T-cell (primary cell): ENCODE data around the gene RNF11. TPM values are rescaled to one million over a fixed set of nuclear protein-coding genes. Genes with fewer than 3 reads are reported as not detected.

ENCODE experiments used
- ATAC-seq, 4 experiments: fragments of 200-7000 bp in 3 of 4; fragments of 150-1000 bp in 1 of 4; cut with Tn5 transposase; replicated peaks in 1 of 4; 1 replicate in 3 of 4; 2 replicates in 1 of 4; pipeline ENCODE4 v1.10.0; 2021; ENCODE audit warnings: moderate library complexity in 3 of 4, mild to moderate bottlenecking in 2 of 4, moderate number of reproducible peaks in 1 of 4
- CTCF ChIA-PET, 2 donors: fragments of 300-600 bp; sonication (Branson Sonifier 250); formaldehyde crosslinking; loops; one replicate each; lab custom pipeline; 2022; ENCODE audit warnings: antibody characterized with exemption in 2 of 2; lab: Charles Lee
- POLR2A ChIA-PET, 2 donors: fragments of 300-600 bp; sonication (Branson Sonifier 250); formaldehyde crosslinking; loops; one replicate each; lab custom pipeline; 2022; ENCODE audit warnings: antibody characterized with exemption in 2 of 2; lab: Charles Lee
- DNase-seq, 35 experiments: peaks; one replicate each; pipeline versions ENCODE4 v3.0.0 to v3.0.0-alpha.2; 2013 to 2023
- H3K27ac ChIP-seq: one replicate; pipeline ENCODE4 v1.5.1; 2013; ENCODE audit warnings: low read length
- H3K27me3 ChIP-seq, 2 experiments: replicated peaks in 1 of 2; 1 replicate in 1 of 2; 2 replicates in 1 of 2; pipeline versions ENCODE4 v1.6.1 to v1.7.0; 2013; ENCODE audit warnings: low read length in 1 of 2, mixed read lengths in 1 of 2; ENCODE audit not compliant: control insufficient read depth in 2 of 2, insufficient read depth in 2 of 2; ENCODE audit errors: extremely low read depth in 1 of 2
- H3K36me3 ChIP-seq, 2 donors: 1 replicate in 1 of 2; 2 replicates in 1 of 2; pipeline versions ENCODE4 v1.6.1 to v1.7.0; 2013; ENCODE audit warnings: low read length in 1 of 2; ENCODE audit not compliant: control insufficient read depth in 2 of 2, insufficient read depth in 1 of 2; ENCODE audit errors: extremely low read depth in 1 of 2
- H3K4me1 ChIP-seq, 2 experiments: 1 replicate in 1 of 2; 2 replicates in 1 of 2; pipeline versions ENCODE4 v1.6.1 to v1.7.0; 2013; ENCODE audit warnings: low read length in 2 of 2, mixed read lengths in 1 of 2; ENCODE audit not compliant: insufficient read depth in 2 of 2, control insufficient read depth in 1 of 2; ENCODE audit errors: extremely low read depth in 1 of 2
- H3K4me3 ChIP-seq, 2 donors: 1 replicate in 1 of 2; 2 replicates in 1 of 2; pipeline versions ENCODE4 v1.5.1 to v1.7.0; 2013; ENCODE audit warnings: mild to moderate bottlenecking in 2 of 2, low read length in 1 of 2, moderate library complexity in 1 of 2; ENCODE audit not compliant: control insufficient read depth in 1 of 2; ENCODE audit errors: extremely low read depth in 1 of 2
- H3K9me3 ChIP-seq: 2 replicates; pipeline ENCODE4 v1.7.0; 2013
- H3K27ac Mint-ChIP-seq, 2 donors: one replicate each; pipeline ENCODE4 v1.8.0; 2020 to 2021; ENCODE audit warnings: mild to moderate bottlenecking in 2 of 2, mixed read lengths in 2 of 2
- H3K27me3 Mint-ChIP-seq, 2 donors: one replicate each; pipeline ENCODE4 v1.8.0; 2021 to 2022; ENCODE audit warnings: mixed read lengths in 2 of 2
- H3K36me3 Mint-ChIP-seq: one replicate; pipeline ENCODE4 v1.8.0; 2021; ENCODE audit warnings: mixed read lengths
- H3K4me1 Mint-ChIP-seq, 3 donors: one replicate each; pipeline ENCODE4 v1.8.0; 2020 to 2022; ENCODE audit warnings: mixed read lengths in 3 of 3, mild to moderate bottlenecking in 1 of 3
- H3K4me3 Mint-ChIP-seq, 3 donors: one replicate each; pipeline ENCODE4 v1.8.0; 2020 to 2022; ENCODE audit warnings: mild to moderate bottlenecking in 3 of 3, mixed read lengths in 3 of 3, moderate library complexity in 3 of 3
- H3K9me3 Mint-ChIP-seq, 3 donors: one replicate each; pipeline ENCODE4 v1.8.0; 2020 to 2022; ENCODE audit warnings: mixed read lengths in 3 of 3
- WGBS: methylation state at CpG from one replicate; pipeline ENCODE4 v1.1.5; 2013; ENCODE audit warnings: missing lambda C conversion rate; ENCODE audit not compliant: insufficient coverage; 5-methylcytosine and 5-hydroxymethylcytosine counted together
- total RNA-seq, 35 experiments: library from RNA in 6 of 35; stranded (reverse) in 6 of 35; fragments of 120-200 nt in 1 of 35; gene quantifications; one replicate each; pipeline versions ENCODE4 v1.2.1 to v1.2.4 and lab custom pipeline; 2013 to 2026

The RNF11 gene
- total RNA-seq, 5 donors from 2014 or later (not counting 1 experiment from before 2014, with no cell fraction given): 33.3 to 66.0 (median 39.8) TPM

DNA sequence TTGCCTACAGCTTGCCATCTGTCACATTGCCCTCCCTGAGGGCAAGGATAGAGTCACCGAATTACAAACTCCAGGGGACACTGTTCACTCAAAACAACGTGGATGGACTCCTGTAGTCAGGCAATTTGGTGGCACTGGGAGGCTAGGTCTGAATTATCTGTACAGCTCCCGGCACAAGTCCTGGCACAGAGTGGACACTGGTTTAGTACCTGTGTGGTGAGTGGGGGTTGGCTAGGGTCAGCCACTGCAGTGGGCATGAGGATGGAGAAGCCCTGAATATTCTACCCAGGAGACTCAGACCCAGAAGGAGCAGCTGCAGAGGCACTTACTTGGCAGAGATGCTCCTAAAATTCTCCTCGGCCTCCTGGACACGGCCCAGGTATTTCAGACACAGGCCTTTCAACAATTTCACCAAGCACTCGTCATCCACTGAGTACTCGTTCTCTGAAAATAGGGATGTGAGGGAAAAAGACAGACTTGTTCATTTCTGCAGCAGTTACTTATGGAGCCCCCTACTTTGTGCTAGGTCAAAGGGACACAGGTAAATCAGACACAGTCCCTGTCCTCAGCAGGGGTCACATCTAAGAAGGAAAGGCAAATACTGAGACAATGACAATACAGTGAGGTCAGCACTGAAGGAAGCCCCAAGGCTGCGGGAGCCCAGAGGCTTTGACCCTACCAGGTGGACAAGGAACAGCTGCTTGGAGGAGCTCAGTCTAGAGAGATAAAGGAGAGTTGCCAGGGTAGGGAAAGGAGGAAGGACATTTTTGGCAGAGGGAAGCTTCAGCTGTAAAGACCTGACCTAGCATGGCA is 53.8 kb downstream of the RNF11 start:
- H3K4me1 ChIP-seq: peaks cover 0 to 2% of the 10 kb centered on the region in 2 experiments

DNA sequence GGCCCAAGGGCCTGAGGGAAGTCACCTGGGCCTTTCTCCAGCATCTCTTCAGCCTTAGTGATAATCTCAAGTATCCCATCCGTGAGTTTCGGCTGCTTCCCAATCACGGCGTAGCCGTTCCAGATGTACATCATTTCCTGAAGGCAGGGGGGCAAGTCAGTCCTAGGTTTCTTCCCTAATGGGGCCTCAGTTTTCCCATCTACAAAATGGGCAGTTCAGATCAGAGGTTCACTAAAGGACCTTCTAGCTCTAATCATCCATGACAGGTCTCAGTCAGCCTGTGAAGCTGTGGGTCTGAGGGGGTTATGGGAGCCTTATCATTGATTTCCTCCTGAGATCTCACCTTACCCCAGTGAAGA is 54.4 kb downstream of the RNF11 start:
- Mint-ChIP-seq H3K27ac (no peak overlapping the region), H3K36me3 (no peaks in the 10 kb centered on the region), H3K4me1 (peaks cover 0 to 4% (median 0%) of the 10 kb centered on the region in 3 donors), H3K4me3 (no peak overlapping the region), H3K27me3 (no peaks in the 10 kb centered on the region), H3K9me3 (no peaks in the 10 kb centered on the region)
- no peaks in the 10 kb centered on the region for H3K36me3 ChIP-seq
- peaks cover 0 to 4% of the 10 kb centered on the region in 2 experiments for H3K4me1 ChIP-seq
- ChIA-PET CTCF (no interaction called here), POLR2A (no interaction called here)
- H3K27ac ChIP-seq: no peak overlapping the region
- DNase-seq (no peak), ATAC-seq (no peak)
- no peaks in the 10 kb centered on the region for H3K9me3 ChIP-seq
- peaks cover 0 to 4% of the 10 kb centered on the region in 2 experiments for H3K27me3 ChIP-seq
- 91% methylated on average over 5 of the region's 5 CpGs for WGBS
- no peak overlapping the region for H3K4me3 ChIP-seq

More for the DNA sequence above, 53.8 kb downstream of the RNF11 start:
- no peaks in the 10 kb centered on the region for H3K27me3 Mint-ChIP-seq
- no peaks in the 10 kb centered on the region for H3K4me1 Mint-ChIP-seq
- ChIA-PET CTCF (no interaction called here), POLR2A (no interaction called here)
- no peak overlapping the region for H3K27ac Mint-ChIP-seq
- no peak overlapping the region for H3K27ac ChIP-seq
- no peak for ATAC-seq
- no peaks in the 10 kb centered on the region for H3K9me3 ChIP-seq
- no peak for DNase-seq
- WGBS: 86% methylated on average over 3 of the region's 8 CpGs
- no peaks in the 10 kb centered on the region for H3K36me3 Mint-ChIP-seq
- H3K36me3 ChIP-seq: no peaks in the 10 kb centered on the region
- H3K27me3 ChIP-seq: peaks cover 0 to 3% of the 10 kb centered on the region in 2 experiments
- H3K4me3 ChIP-seq: no peak overlapping the region
- no peaks in the 10 kb centered on the region for H3K9me3 Mint-ChIP-seq
- H3K4me3 Mint-ChIP-seq: no peak overlapping the region

DNA sequence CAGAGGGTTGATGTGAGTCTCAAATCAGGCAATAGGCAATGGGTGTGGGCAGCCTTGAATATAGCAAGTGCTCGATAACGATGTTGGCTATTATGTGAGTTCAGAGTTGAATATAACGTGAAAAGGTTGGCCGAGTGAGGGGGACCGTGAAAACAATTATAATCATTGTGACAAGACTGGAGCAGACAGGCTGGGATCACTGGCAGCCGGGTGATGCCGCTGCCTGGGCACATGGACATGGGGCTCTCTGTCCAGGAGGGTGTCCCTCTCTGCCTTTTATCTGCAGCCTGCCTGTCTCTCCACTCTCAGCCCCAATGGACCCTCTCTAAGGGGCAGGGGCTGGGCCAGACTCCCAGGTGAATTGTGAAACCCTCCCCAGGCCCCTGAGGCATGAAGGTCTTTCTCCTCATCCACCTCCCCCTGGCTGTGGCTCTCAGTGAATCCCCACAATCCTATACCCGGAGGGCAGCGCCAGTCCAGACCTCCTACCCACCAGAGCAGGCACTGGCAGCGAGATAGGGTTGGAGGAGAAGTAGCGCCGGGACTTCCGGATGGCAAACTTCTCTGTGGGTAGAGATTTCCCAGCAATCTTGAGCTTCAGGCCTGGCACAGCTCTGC is 57.9 kb downstream of the RNF11 start:
- Histone ChIP-seq H3K4me1 (peaks cover 0 to 15% of the 10 kb centered on the region in 2 experiments), H3K27ac (no peak overlapping the region), H3K9me3 (no peaks in the 10 kb centered on the region), H3K4me3 (no peak overlapping the region), H3K36me3 (no peaks in the 10 kb centered on the region), H3K27me3 (peaks cover 0 to 8% of the 10 kb centered on the region in 2 experiments)
- Mint-ChIP-seq H3K4me3 (no peak overlapping the region), H3K9me3 (no peaks in the 10 kb centered on the region), H3K27ac (no peak overlapping the region), H3K27me3 (peaks cover 0 to 2% of the 10 kb centered on the region in 2 donors), H3K4me1 (peaks cover 8 to 23% (median 18%) of the 10 kb centered on the region in 3 donors), H3K36me3 (no peaks in the 10 kb centered on the region)
- WGBS: 97% methylated on average over 7 of the region's 13 CpGs
- POLR2A ChIA-PET: no interaction called here
- DNase-seq (no peak), ATAC-seq (no peak)
- CTCF ChIA-PET: no interaction called here

DNA sequence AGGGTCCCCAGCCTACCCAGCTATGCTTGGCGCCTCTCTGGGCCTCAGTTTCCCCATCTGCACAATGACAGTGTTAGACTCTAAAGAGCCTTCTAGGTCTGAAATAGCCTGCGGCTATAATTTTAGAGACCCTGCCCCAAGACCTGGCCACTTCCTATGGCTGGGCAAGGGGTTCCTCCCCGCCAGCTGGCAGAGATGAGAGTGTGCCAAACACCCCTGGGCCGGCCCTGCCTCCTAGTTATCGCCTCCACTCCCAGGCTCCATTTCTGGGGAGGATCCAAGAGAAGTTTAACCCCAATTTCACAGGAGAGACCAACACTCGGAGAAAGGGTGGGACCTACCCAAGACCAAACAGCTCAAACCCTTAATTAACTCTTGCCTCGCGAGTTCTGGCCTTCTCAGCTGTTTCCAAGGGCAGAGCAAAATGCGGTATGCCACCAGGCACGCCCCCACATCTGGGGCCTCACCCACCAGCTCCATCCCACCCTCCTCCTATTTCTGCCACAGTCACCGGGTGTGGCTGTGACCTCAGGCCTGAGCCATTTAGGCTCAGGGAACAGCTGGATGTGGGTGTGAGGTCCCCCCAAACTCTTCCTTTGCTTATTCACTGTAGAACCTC is 58.6 kb downstream of the RNF11 start:
- H3K4me1 Mint-ChIP-seq: peaks cover 8 to 23% (median 18%) of the 10 kb centered on the region in 3 donors
- CTCF ChIA-PET: no interaction called here
- H3K9me3 ChIP-seq: no peaks in the 10 kb centered on the region
- peaks cover 0 to 9% of the 10 kb centered on the region in 2 experiments for H3K27me3 ChIP-seq
- no peak for DNase-seq
- no peak overlapping the region for H3K4me3 ChIP-seq
- POLR2A ChIA-PET: no interaction called here
- no peak overlapping the region for H3K4me3 Mint-ChIP-seq
- ATAC-seq: no peak
- no peaks in the 10 kb centered on the region for H3K36me3 Mint-ChIP-seq
- no peaks in the 10 kb centered on the region for H3K9me3 Mint-ChIP-seq
- H3K4me1 ChIP-seq: peaks cover 0 to 15% of the 10 kb centered on the region in 2 experiments
- H3K27ac ChIP-seq: no peak overlapping the region
- no peaks in the 10 kb centered on the region for H3K36me3 ChIP-seq
- H3K27ac Mint-ChIP-seq: no peak overlapping the region
- peaks cover 0 to 2% of the 10 kb centered on the region in 2 donors for H3K27me3 Mint-ChIP-seq
- WGBS: 86% methylated on average over 6 of the region's 11 CpGs

DNA sequence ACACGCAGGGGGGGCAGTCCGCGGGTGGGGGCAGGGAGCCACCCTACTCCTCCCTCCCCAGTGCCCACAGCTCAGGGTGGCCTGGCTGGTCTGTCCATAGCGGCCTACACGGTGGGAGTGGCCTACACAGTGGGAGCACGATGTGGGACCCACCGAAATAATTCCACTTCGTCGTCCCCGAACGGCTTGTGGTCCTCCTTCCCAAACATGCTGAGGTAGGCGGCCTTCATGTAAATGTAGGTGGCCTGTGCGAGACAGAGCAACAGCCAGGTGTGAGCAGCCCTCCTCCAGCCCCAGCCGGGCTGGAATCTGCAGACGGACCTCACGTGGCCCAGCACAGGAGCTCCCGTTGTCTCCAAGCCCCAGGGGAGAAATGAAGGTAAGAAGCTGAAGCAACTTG is 59.9 kb downstream of the RNF11 start:
- POLR2A ChIA-PET: no interaction called here
- no peaks in the 10 kb centered on the region for H3K9me3 ChIP-seq
- WGBS: 93% methylated on average over 12 of the region's 17 CpGs
- Mint-ChIP-seq H3K9me3 (no peaks in the 10 kb centered on the region), H3K36me3 (no peaks in the 10 kb centered on the region), H3K27ac (no peak overlapping the region), H3K27me3 (peaks cover 0 to 2% of the 10 kb centered on the region in 2 donors), H3K4me1 (peaks cover 8 to 23% (median 18%) of the 10 kb centered on the region in 3 donors), H3K4me3 (peak overlapping the region in 2 of 3 donors; percentile 21 to 64)
- H3K27ac ChIP-seq: no peak overlapping the region
- H3K4me1 ChIP-seq: peaks cover 0 to 15% of the 10 kb centered on the region in 2 experiments
- H3K36me3 ChIP-seq: no peaks in the 10 kb centered on the region
- peaks cover 0 to 10% of the 10 kb centered on the region in 2 experiments for H3K27me3 ChIP-seq
- CTCF ChIA-PET: interaction anchor here in 1 of 2 donors (1.3 to 1.9 kb wide), 2 partner anchors 40 to 522 kb away, joined by 4 to 7 read pairs; no protein-coding TSS in a partner anchor
- no peak overlapping the region for H3K4me3 ChIP-seq
- DNase-seq (no peak), ATAC-seq (no peak)
